Measurements from ENCODE around the gene RCAN2.

Gene RCAN2

GRCh38 chr6:46473881-46474280, 17.4 kb downstream of the RCAN2 start:
- no peak for DNase-seq (ENCODE audit: low read depth, low spot score)
- no peak for TF ChIP-seq CTCF (IDR thresholded peaks at IDR 0.05; ENCODE audit: low read depth, low read length)
- no peak overlapping the region for H3K4me3 ChIP-seq (ENCODE audit: low read depth, low read length)
- in situ Hi-C loops (cut with HindIII; ENCODE audit: low sequenced_read_pairs), result no loop called here

- no peak overlapping the region for H3K4me3 ChIP-seq (ENCODE audit: low read depth, low read length)
- in situ Hi-C loops (cut with HindIII; ENCODE audit: low sequenced_read_pairs), result no loop called here
- no peak for DNase-seq (ENCODE audit: low read depth, low spot score)
- no peak for TF ChIP-seq CTCF (IDR thresholded peaks at IDR 0.05; ENCODE audit: low read depth, low read length)
Observed at GRCh38 chr6:46472243-46472642, 19.0 kb downstream of the RCAN2 start.

DNA sequence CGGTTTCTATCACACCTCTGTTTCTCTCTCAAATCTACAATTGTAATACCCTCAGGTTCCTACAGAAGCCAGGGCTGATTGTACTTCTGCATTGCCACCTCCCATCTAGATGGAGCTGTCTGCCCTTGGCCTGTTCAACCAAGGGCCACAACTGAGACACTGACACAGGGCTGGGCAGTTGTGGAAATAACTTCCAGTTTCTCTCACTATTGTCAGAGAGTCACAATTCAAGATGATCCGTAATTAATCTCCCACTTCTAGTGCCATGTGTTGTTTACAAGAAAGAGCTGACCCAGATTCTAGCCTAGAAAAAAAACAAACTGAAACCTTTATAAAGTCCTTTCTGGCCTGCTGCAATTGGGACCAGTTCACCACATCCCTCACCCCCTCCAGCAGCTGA, 22.2 kb downstream of the RCAN2 start:
- no peak overlapping the region for H3K4me3 ChIP-seq (ENCODE audit: low read depth, low read length)
- TF ChIP-seq CTCF (IDR thresholded peaks at IDR 0.05; ENCODE audit: low read depth, low read length), result no peak
- no peak for DNase-seq (ENCODE audit: low read depth, low spot score)
- in situ Hi-C loops (cut with HindIII; ENCODE audit: low sequenced_read_pairs), result no loop called here

DNA sequence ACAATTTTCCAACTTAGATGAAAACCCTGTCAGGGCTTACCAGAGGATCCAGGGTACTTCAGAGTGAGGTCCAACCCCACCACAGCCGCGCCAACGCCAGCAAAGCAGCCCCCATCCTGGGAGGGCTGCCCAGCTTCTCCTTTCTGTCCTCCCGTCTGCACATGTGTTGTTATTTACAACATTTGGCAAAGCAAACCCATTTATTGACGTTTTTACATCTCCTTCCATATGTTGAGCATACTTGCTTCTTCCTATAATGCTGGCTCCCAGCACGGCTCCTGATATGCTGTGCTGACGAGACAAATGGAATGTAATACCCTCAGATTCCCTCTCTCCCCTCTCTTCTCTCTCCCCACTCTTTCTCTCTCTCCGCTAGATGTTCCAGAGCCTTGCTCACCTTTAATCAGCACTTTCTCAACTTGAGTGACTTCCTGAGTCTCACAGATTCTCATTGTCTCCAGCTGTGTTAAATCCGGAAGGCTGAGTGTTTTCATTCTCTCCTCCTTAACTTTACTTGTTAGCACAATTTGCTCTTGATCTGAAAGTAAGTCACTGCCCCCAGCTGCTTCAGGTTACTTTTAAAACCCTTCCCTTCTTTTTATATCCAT, 22.7 kb downstream of the RCAN2 start:
- in situ Hi-C loops (cut with HindIII; ENCODE audit: low sequenced_read_pairs), result no loop called here
- no peak for DNase-seq (ENCODE audit: low read depth, low spot score)
- no peak overlapping the region for H3K4me3 ChIP-seq (ENCODE audit: low read depth, low read length)
- TF ChIP-seq CTCF (IDR thresholded peaks at IDR 0.05; ENCODE audit: low read depth, low read length), result no peak

DNA sequence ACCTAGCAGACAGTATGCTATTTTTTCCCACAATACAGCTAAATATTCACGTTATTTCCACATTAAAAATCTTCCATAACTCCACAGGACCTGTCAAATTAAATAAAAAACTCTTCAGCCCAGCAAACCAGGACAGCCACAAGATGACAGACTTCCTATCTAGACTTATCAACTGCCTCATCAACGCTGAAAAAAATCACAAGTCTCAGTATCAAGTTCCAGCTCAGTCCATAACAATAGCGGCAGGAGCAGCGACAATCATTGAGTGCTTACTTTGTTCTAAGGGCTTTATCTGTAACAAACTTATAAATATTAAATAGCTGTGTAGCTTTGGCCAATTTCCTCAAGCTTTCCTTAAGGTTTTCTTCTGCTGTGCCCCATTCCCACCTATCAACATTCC, 24.7 kb downstream of the RCAN2 start:
- H3K4me3 ChIP-seq (ENCODE audit: low read depth, low read length), result no peak overlapping the region
- no peak for TF ChIP-seq CTCF (IDR thresholded peaks at IDR 0.05; ENCODE audit: low read depth, low read length)
- in situ Hi-C loops (cut with HindIII; ENCODE audit: low sequenced_read_pairs), result no loop called here
- no peak for DNase-seq (ENCODE audit: low read depth, low spot score)

DNA sequence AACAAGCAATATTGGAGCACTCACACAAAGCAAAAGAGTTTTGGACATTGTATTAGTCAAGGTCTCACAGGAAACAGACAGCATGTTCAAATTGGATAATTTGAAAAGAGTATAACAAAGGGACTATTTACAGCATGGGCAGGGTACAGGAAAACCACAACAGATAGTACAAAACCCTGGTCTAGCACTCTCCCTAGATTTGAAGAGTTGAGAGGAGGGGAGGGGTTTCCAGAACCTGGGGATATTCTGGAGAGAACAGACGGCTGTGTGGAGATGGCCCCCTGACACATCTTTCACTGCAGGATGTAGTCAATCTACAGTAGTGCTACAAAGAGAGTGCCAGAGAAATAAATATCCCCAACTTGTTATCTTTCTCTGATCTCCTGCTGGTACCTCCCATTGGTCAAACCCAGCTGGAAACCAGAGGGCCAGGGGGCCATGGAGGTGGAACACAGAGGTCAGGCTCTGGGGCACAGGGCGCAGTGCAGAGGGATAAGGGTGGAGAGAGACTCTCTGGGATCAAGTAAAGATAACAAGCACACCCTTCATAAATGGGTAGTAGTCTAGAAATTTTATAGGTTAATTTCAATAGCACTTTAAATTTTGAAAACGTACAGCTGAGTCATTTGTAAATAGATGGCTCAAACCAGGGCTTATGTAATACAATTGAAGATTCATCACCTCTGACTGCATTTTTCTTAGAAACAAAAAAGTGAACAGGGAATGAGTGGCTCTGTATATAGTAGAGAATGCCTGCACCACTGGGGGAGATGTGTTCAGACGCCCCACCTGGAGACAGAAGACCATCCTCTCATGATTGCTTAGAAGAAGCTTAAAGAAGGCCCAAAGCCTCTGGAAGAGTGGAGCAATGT, 25.7 kb downstream of the RCAN2 start:
- no peak for TF ChIP-seq CTCF (IDR thresholded peaks at IDR 0.05; ENCODE audit: low read depth, low read length)
- in situ Hi-C loops (cut with HindIII; ENCODE audit: low sequenced_read_pairs), result no loop called here
- no peak for DNase-seq (ENCODE audit: low read depth, low spot score)
- no peak overlapping the region for H3K4me3 ChIP-seq (ENCODE audit: low read depth, low read length)

Measured in astrocyte of the spinal cord (primary cell).